ENCODE data around the gene TMEM54. TPM values are rescaled to one million over a fixed set of nuclear protein-coding genes. Genes with fewer than 3 reads are reported as not detected.
A peak's percentile ranks its signal among the peaks of the same experiment; 100 is the strongest.

The TMEM54 gene
- total RNA-seq, 1 donor from 2014 or later = 42.1 TPM

DNA sequence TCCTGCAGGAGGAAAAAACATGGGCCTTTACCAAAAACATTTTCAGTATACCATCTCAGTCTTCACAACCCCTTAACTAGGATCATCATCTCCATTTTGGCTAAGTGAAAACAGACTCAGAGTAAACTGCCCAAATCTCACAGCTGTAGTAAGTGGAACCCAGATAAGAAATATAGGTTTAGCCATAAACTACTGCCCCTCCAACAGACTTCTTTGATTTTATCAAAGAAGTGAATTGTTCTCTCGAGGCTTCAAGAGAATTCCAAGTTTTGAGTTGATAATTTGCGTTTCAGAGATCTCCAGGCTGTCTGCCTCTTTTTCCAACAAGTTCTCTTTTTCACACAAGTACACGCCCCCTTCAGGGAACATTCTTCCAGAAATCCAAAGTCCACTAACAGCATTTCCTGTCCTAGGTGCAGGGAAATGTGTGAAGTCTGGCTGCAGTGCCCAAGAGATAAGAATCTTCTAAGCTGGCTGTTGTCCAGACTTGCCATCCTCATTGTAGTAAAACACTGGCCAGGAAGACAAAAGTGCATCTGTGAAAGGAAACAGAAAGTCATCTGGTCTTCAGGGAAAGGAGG, 32.6 kb upstream of the TMEM54 start:
- Mint-ChIP-seq H3K27ac (peak overlapping the region; percentile 12), H3K9me3 (no peaks in the 10 kb centered on the region), H3K4me3 (peak overlapping the region; percentile 10), H3K27me3 (no peaks in the 10 kb centered on the region), H3K36me3 (peaks cover 14% of the 10 kb centered on the region), H3K4me1 (ENCODE audit: unreplicated experiment) (peaks cover 8% of the 10 kb centered on the region)
- TF ChIP-seq, protein P1, sequence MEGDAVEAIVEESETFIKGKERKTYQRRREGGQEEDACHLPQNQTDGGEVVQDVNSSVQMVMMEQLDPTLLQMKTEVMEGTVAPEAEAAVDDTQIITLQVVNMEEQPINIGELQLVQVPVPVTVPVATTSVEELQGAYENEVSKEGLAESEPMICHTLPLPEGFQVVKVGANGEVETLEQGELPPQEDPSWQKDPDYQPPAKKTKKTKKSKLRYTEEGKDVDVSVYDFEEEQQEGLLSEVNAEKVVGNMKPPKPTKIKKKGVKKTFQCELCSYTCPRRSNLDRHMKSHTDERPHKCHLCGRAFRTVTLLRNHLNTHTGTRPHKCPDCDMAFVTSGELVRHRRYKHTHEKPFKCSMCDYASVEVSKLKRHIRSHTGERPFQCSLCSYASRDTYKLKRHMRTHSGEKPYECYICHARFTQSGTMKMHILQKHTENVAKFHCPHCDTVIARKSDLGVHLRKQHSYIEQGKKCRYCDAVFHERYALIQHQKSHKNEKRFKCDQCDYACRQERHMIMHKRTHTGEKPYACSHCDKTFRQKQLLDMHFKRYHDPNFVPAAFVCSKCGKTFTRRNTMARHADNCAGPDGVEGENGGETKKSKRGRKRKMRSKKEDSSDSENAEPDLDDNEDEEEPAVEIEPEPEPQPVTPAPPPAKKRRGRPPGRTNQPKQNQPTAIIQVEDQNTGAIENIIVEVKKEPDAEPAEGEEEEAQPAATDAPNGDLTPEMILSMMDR (conservative IDR thresholded peaks at IDR 0.05) = peak; percentile 39
- no peak for DNase-seq (ENCODE audit: extremely low spot score, unreplicated experiment)

DNA sequence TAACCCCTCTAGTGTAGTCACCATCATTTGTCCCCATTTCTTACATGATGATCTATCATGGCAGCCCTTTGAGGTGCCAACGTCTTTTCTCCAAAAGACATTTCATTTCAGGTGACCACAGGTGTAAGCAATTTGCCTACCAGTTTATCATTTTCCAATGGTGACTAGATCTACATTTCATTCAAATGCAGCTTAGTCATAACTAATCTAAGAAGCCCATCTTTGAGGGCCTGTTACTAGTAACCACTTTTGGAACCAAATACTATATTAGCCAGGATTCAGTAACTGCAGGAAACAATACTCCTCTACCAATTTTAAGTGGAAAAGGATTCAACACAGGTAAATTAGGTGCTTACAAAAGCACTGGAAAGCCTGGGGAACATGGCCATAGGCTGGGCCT, 30.6 kb upstream of the TMEM54 start:
- Mint-ChIP-seq H3K4me3 (no peak overlapping the region), H3K36me3 (peaks cover 6% of the 10 kb centered on the region), H3K4me1 (ENCODE audit: unreplicated experiment) (peaks cover 8% of the 10 kb centered on the region), H3K27ac (no peak overlapping the region), H3K27me3 (no peaks in the 10 kb centered on the region), H3K9me3 (peaks cover 9% of the 10 kb centered on the region)
- no peak for DNase-seq (ENCODE audit: extremely low spot score, unreplicated experiment)
- TF ChIP-seq, protein P1 (conservative IDR thresholded peaks at IDR 0.05) = no peak

DNA sequence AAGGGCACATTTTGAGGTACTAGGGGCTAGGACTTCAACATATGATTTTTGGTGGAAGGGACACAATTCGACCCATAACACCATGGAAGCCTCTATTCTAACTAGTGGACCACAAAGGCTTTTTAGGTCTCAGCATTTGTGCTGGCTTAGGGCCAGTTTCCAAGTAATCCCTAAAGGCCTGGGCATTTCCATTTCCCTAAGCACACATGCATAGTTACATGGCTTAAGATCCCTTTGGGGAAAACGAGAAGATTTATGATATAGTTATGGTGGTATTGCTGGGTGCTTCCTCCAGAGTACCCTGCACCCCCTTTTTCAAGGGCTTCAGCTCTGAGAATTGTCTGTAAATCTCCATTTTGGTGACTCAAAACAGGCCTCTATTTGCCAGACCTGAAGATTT, 28.2 kb upstream of the TMEM54 start:
- Mint-ChIP-seq H3K36me3 (no peaks in the 10 kb centered on the region), H3K27ac (no peak overlapping the region), H3K9me3 (peaks cover 10% of the 10 kb centered on the region), H3K27me3 (peaks cover 15% of the 10 kb centered on the region), H3K4me3 (no peak overlapping the region), H3K4me1 (ENCODE audit: unreplicated experiment) (peaks cover 29% of the 10 kb centered on the region)
- DNase-seq (ENCODE audit: extremely low spot score, unreplicated experiment) = no peak
- TF ChIP-seq, protein P1 (conservative IDR thresholded peaks at IDR 0.05) = no peak

DNA sequence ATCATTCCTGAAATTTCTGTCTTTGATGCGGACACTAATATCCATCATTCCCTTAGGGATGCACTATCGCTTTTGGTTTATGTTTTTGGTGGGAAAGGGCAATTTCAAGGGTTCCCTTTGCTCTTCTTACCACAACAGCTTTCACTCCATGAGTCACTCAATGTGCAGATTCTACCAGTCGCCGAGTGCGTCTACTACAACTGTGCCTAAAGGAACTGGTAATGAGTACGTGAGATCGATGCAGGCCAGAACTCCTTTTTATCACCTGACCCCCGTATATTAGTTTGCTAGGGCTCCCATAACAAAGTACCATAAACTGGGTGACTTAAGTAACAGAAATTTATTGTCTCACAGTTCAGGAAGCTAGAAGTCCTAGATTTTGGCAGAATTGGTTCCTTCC, 27.5 kb upstream of the TMEM54 start:
- H3K9me3 Mint-ChIP-seq = peaks cover 10% of the 10 kb centered on the region
- H3K4me3 Mint-ChIP-seq = no peak overlapping the region
- H3K4me1 Mint-ChIP-seq (ENCODE audit: unreplicated experiment) = peaks cover 24% of the 10 kb centered on the region
- TF ChIP-seq, protein P1 (conservative IDR thresholded peaks at IDR 0.05) = no peak
- DNase-seq (ENCODE audit: extremely low spot score, unreplicated experiment) = no peak
- no peak overlapping the region for H3K27ac Mint-ChIP-seq
- no peaks in the 10 kb centered on the region for H3K36me3 Mint-ChIP-seq
- peaks cover 20% of the 10 kb centered on the region for H3K27me3 Mint-ChIP-seq

DNA sequence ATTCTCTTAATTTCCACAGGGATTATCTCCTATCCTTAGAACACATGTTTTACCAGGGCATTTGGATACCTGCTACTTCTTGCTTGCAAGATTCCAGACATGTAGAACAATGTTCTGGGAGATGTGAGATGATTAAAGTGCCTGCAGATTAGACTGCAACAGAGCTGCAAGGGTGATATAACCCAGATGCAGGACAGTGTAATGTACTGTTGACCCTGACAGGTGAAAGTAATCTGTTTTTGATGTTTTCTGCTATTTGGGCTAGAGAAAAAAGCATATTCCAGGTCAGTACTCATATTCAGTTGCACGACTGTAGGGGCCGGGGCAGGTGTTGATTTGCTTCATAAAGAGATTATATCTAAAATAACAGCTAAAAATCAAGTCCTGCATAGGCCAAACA, 27.1 kb upstream of the TMEM54 start:
- no peak overlapping the region for H3K4me3 Mint-ChIP-seq

More for the DNA sequence above, 27.1 kb upstream of the TMEM54 start:
- H3K9me3 Mint-ChIP-seq = peaks cover 10% of the 10 kb centered on the region
- H3K4me1 Mint-ChIP-seq (ENCODE audit: unreplicated experiment) = peaks cover 22% of the 10 kb centered on the region
- H3K27me3 Mint-ChIP-seq = peaks cover 22% of the 10 kb centered on the region
- H3K36me3 Mint-ChIP-seq = no peaks in the 10 kb centered on the region
- no peak for DNase-seq (ENCODE audit: extremely low spot score, unreplicated experiment)
- TF ChIP-seq, protein P1 (conservative IDR thresholded peaks at IDR 0.05) = no peak
- no peak overlapping the region for H3K27ac Mint-ChIP-seq

All from type B pancreatic cell (in vitro differentiated cells).